Measurements from ENCODE around the gene RASL11B. TPM values are rescaled to one million over a fixed set of nuclear protein-coding genes. Genes with fewer than 3 reads are reported as not detected.

The RASL11B gene
- total RNA-seq (10 to 100 TPM in 1 of 10 donors, 1 to 10 TPM in 9; 1.2 to 16.5 (median 6.1) TPM), polyA plus RNA-seq (1 to 10 TPM; 3.4 to 5.0 TPM)
- long read RNA-seq, donor 1: 0 reads
- long read RNA-seq, donor 2, partial matches to known transcripts: 0 of 3 reads
- long read RNA-seq, donor 2, other reads (novel, unspliced or antisense): 0 of 3 reads
- long read RNA-seq, donor 3, partial matches to known transcripts: 0 of 2 reads
- long read RNA-seq, donor 3, other reads (novel, unspliced or antisense): 0 of 2 reads

GRCh38 chr4:52861879-52862616 lies at the start of gene RASL11B:
RASL11B (plus strand) TSS chr4:52862317; CDS start chr4:52862508, 191 bp downstream.
- Histone ChIP-seq H3K27ac (peak within 1 kb of the TSS; percentile 5 to 90 (median 74)), H3K27me3 (peaks cover 0 to 31% (median 0%) of the 10 kb centered on the region in 7 donors), H3K4me1 (peaks cover 0 to 56% (median 34%) of the 10 kb centered on the region in 9 donors), H3K36me3 (peaks cover 0 to 19% (median 3%) of the 10 kb centered on the region in 9 donors), H3K9me3 (peaks cover 0 to 13% (median 5%) of the 10 kb centered on the region in 11 donors), H3K4me3 (peak within 1 kb of the TSS; percentile 45 to 90 (median 70))
- intact Hi-C loops (cut with DNase I): loop anchor here in 9 of 10 donors (5.0 to 10.0 kb wide), 7 partner anchors 93 to 317 kb away; partner anchors contain the start of gene USP46 (in 2 of the 9)
- TF ChIP-seq, protein P1, sequence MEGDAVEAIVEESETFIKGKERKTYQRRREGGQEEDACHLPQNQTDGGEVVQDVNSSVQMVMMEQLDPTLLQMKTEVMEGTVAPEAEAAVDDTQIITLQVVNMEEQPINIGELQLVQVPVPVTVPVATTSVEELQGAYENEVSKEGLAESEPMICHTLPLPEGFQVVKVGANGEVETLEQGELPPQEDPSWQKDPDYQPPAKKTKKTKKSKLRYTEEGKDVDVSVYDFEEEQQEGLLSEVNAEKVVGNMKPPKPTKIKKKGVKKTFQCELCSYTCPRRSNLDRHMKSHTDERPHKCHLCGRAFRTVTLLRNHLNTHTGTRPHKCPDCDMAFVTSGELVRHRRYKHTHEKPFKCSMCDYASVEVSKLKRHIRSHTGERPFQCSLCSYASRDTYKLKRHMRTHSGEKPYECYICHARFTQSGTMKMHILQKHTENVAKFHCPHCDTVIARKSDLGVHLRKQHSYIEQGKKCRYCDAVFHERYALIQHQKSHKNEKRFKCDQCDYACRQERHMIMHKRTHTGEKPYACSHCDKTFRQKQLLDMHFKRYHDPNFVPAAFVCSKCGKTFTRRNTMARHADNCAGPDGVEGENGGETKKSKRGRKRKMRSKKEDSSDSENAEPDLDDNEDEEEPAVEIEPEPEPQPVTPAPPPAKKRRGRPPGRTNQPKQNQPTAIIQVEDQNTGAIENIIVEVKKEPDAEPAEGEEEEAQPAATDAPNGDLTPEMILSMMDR (IDR thresholded peaks at IDR 0.05): peak in 7 of 9 donors; percentile 20 to 56 (median 42)
- ATAC-seq (peak; percentile 97 to 99 (median 98)), DNase-seq (peak; percentile 82 to 89)
- WGBS, 2 donors: 0% methylated on average over 75 to 94 of the region's 94 CpGs

DNA sequence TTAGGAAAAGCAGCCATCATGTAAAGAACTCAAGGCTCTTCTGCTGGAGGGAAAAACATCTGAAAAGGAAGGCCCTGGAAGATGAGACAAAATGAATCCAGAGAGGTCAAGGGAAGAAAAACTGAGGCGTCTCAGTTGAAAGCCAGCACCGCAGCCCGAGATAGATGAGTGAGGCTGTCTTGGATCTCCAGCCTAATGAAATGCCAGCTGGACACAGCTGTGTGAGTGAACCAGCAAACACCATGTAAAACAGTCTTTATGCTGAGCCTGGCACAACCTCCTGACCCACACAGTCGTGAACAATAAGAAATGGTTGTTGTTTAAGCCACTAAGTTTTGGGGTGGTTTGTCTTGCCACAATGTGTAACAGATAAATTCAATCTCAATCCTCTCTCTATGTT lies 48.6 kb upstream of the RASL11B start:
- H3K4me3 ChIP-seq: no peak overlapping the region
- 70 to 75% methylated on average over 4 of the region's 4 CpGs for WGBS, 2 donors
- no peaks in the 10 kb centered on the region for H3K27me3 ChIP-seq
- H3K9me3 ChIP-seq: no peaks in the 10 kb centered on the region
- no peaks in the 10 kb centered on the region for H3K4me1 ChIP-seq
- no peak for ATAC-seq
- no peaks in the 10 kb centered on the region for H3K36me3 ChIP-seq
- H3K27ac ChIP-seq: no peak overlapping the region
- no peak for DNase-seq
- intact Hi-C loops (cut with DNase I): no loop called here
- TF ChIP-seq, protein P1 (IDR thresholded peaks at IDR 0.05): no peak

DNA sequence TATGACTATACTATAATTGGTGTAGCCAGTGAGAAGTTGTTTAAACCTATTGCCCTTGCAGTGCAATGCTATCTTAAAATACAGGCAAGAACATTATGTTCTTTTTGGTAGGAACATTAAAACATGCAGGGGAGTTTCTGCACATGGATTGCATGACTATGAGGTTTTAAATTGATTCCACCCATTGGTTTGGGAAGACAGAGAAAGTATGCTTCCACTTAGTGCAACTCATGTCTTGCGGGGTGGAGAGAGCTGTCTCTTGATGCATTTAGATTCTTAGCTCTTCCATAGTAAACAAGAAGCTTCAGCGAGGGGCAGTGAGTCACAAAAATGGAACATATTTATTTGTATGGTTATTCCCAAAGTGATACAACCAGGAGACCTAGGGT lies 39.5 kb upstream of the RASL11B start:
- no peaks in the 10 kb centered on the region for H3K9me3 ChIP-seq
- H3K36me3 ChIP-seq: no peaks in the 10 kb centered on the region
- TF ChIP-seq, protein P1 (IDR thresholded peaks at IDR 0.05): no peak
- intact Hi-C loops (cut with DNase I): no loop called here
- WGBS, 2 donors: 75 to 84% methylated on average over 2 of the region's 2 CpGs
- no peaks in the 10 kb centered on the region for H3K27me3 ChIP-seq
- peaks cover 0 to 19% (median 7%) of the 10 kb centered on the region in 9 donors for H3K4me1 ChIP-seq
- DNase-seq: no peak
- no peak for ATAC-seq
- no peak overlapping the region for H3K27ac ChIP-seq
- no peak overlapping the region for H3K4me3 ChIP-seq

DNA sequence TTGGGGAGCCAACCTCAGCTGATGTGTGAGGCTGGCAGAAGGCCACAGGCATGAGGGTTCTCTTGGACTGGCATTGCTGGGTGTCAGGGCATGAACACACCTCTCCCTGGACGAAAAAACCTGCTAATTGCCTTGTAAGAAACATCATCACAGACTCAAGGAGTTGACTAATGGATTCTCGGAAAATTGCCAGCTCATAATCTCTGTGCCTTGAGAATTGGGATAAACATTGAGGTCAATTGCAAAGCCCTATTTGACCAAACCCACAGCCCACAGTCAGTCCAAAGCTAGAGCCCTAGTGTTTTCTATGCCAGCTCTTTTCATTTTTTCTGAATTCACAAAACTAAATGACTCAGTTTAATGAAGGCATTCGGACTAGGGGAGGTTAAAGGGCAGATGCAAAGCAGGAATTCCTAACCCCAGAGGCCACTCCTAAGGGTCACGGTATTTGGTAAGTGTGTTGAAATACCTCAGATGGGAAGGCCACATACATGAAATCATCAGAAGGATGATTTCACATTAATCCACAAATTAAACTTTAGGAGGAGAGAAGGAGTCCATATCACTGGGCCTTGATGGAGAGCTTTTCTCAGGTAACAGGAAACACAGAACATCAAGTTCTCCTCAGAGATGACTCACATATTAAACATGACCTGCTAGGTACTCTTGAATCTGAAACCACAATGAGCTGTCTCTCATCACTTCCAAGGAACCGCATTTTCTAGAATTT lies 39.0 kb upstream of the RASL11B start:
- ATAC-seq: no peak
- no peak overlapping the region for H3K4me3 ChIP-seq
- H3K36me3 ChIP-seq: no peaks in the 10 kb centered on the region
- peak overlapping the region in 2 of 10 donors; percentile 80 to 81 for H3K27ac ChIP-seq
- intact Hi-C loops (cut with DNase I): no loop called here
- WGBS, 2 donors: 82 to 93% methylated on average over 5 of the region's 5 CpGs
- peaks cover 0 to 19% (median 7%) of the 10 kb centered on the region in 9 donors for H3K4me1 ChIP-seq
- TF ChIP-seq, protein P1 (IDR thresholded peaks at IDR 0.05): no peak
- DNase-seq: no peak
- no peaks in the 10 kb centered on the region for H3K9me3 ChIP-seq
- no peaks in the 10 kb centered on the region for H3K27me3 ChIP-seq
